Endodermal cell (in vitro differentiated cells): ENCODE measurements around the gene CGRRF1. TPM values are rescaled to one million over a fixed set of nuclear protein-coding genes. Genes with fewer than 3 reads are reported as not detected.

Experiments
- DNase-seq: peaks from one replicate; pipeline ENCODE4 v3.0.0-alpha.2; 2017
- H3K27ac ChIP-seq: 2 replicates; pipeline ENCODE4 v1.5.1; 2013; ENCODE audit warnings: mild to moderate bottlenecking, low read depth, low read length, moderate library complexity
- H3K27me3 ChIP-seq: 2 replicates; pipeline ENCODE4 v1.6.1; 2013; ENCODE audit warnings: mild to moderate bottlenecking, low read length, moderate library complexity; ENCODE audit not compliant: insufficient read depth, control insufficient read depth, poor library complexity, severe bottlenecking
- H3K36me3 ChIP-seq: 2 replicates; pipeline ENCODE4 v1.7.0; 2013; ENCODE audit warnings: mild to moderate bottlenecking, low read length, moderate library complexity; ENCODE audit not compliant: control insufficient read depth, insufficient read depth
- H3K4me1 ChIP-seq: one replicate; pipeline ENCODE4 v1.7.0; 2013; ENCODE audit warnings: low read length; ENCODE audit not compliant: control insufficient read depth, insufficient read depth
- H3K4me3 ChIP-seq: 2 replicates; pipeline ENCODE4 v1.5.1; 2013; ENCODE audit warnings: mild to moderate bottlenecking, low read length, moderate library complexity
- H3K9ac ChIP-seq: 2 replicates; pipeline ENCODE4 v1.6.1; 2013; ENCODE audit warnings: mild to moderate bottlenecking, low read length, moderate library complexity; ENCODE audit not compliant: poor library complexity, severe bottlenecking; ENCODE audit errors: extremely low read depth
- H3K9me3 ChIP-seq: 2 replicates; pipeline ENCODE4 v1.6.1; 2013; ENCODE audit warnings: mild to moderate bottlenecking, low read length, moderate library complexity; ENCODE audit not compliant: control insufficient read depth
- H3K27ac Mint-ChIP-seq: 2 replicates; pipeline ENCODE4 v1.8.0; 2020; ENCODE audit warnings: mixed read lengths
- H3K27me3 Mint-ChIP-seq: 2 replicates; pipeline ENCODE4 v1.8.0; 2021; ENCODE audit warnings: mild to moderate bottlenecking, mixed read lengths; ENCODE audit not compliant: insufficient read depth
- H3K36me3 Mint-ChIP-seq: 2 replicates; pipeline ENCODE4 v1.8.0; 2020; ENCODE audit warnings: low read depth, mixed read lengths
- H3K4me1 Mint-ChIP-seq: 2 replicates; pipeline ENCODE4 v1.8.0; 2020; ENCODE audit warnings: mixed read lengths
- H3K4me3 Mint-ChIP-seq: 2 replicates; pipeline ENCODE4 v1.8.0; 2020; ENCODE audit warnings: mild to moderate bottlenecking, moderate library complexity, mixed read lengths
- H3K9me3 Mint-ChIP-seq: 2 replicates; pipeline ENCODE4 v1.8.0; 2020; ENCODE audit warnings: mild to moderate bottlenecking, mixed read lengths
- CTCF ChIP-seq: fragments of 200-600 bp; sonication (generic); conservative IDR thresholded peaks from 2 replicates; pipeline ENCODE4 v1.5.0; 2021; ENCODE audit warnings: antibody characterized with exemption, mild to moderate bottlenecking
- WGBS, 2 experiments: methylation state at CpG; one replicate each; pipeline versions ENCODE4 v1.1.5 to v1.1.7; 2013; ENCODE audit warnings: missing lambda C conversion rate in 2 of 2, mixed read lengths in 1 of 2; ENCODE audit not compliant: insufficient coverage in 1 of 2, insufficient read length in 1 of 2; 5-methylcytosine and 5-hydroxymethylcytosine counted together
- total RNA-seq, 2 donors: library from RNA; stranded (reverse); fragmentation: NEBNext Ultra II Directional in 1 of 2; extraction: Animal tissue kit (Norgen Biotek cat#: 25700) in 1 of 2; gene quantifications; 2 replicates in 1 of 2; 3 replicates in 1 of 2; pipeline ENCODE4 v1.2.1, GENCODE V29; 2021

CGRRF1 gene
- total RNA-seq, 2 donors from 2014 or later = 17.8 to 19.3 TPM

DNA sequence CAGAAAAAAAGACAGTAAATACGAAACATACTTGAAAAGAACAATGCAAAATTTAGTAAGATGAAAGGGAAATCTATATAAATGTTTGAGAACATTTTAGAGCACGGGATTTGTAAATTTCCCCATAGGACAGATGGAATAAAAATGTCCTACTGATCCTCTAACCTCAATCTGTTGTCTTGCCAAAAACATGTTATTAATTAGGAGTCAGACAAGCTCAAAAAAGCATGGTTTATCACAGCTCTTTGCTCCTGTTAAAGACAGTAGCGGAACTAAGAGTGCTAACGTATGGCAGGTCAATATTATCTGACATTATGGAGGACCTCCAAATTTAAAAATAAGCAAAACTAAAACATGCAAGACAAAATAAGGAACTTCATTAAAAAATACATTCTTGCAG lies 33.8 kb upstream of the CGRRF1 start:
- no peak for TF ChIP-seq CTCF
- Histone ChIP-seq H3K36me3 (peaks cover 68% of the 10 kb centered on the region), H3K27ac (no peak overlapping the region), H3K4me3 (no peak overlapping the region), H3K4me1 (peaks cover 14% of the 10 kb centered on the region), H3K9ac (no peak overlapping the region), H3K9me3 (no peaks in the 10 kb centered on the region), H3K27me3 (no peaks in the 10 kb centered on the region)
- Mint-ChIP-seq H3K36me3 (peaks cover 45% of the 10 kb centered on the region), H3K27me3 (no peaks in the 10 kb centered on the region), H3K4me1 (peaks cover 32% of the 10 kb centered on the region), H3K4me3 (no peak overlapping the region), H3K9me3 (no peaks in the 10 kb centered on the region), H3K27ac (no peak overlapping the region)
- no peak for DNase-seq
- 95 to 100% methylated on average over 4 of the region's 4 CpGs for WGBS, 2 experiments

- TF ChIP-seq CTCF = no peak
- H3K36me3 Mint-ChIP-seq = peaks cover 53% of the 10 kb centered on the region
- Histone ChIP-seq H3K27ac (no peak overlapping the region), H3K9me3 (no peaks in the 10 kb centered on the region), H3K4me3 (no peak overlapping the region), H3K36me3 (peaks cover 89% of the 10 kb centered on the region), H3K9ac (no peak overlapping the region), H3K4me1 (peaks cover 5% of the 10 kb centered on the region), H3K27me3 (no peaks in the 10 kb centered on the region)
- peaks cover 10% of the 10 kb centered on the region for H3K4me1 Mint-ChIP-seq
- H3K27me3 Mint-ChIP-seq = no peaks in the 10 kb centered on the region
- no peak for DNase-seq
- H3K27ac Mint-ChIP-seq = no peak overlapping the region
- H3K9me3 Mint-ChIP-seq = no peaks in the 10 kb centered on the region
- H3K4me3 Mint-ChIP-seq = no peak overlapping the region
- WGBS, 2 experiments = 92 to 95% methylated on average over 2 to 3 of the region's 3 CpGs
Measured at GRCh38 chr14:54478636-54479215, 31.0 kb upstream of the CGRRF1 start.

- H3K9ac ChIP-seq = no peak overlapping the region
- H3K36me3 ChIP-seq = peaks cover 72% of the 10 kb centered on the region
- H3K4me1 ChIP-seq = peaks cover 5% of the 10 kb centered on the region
- no peaks in the 10 kb centered on the region for H3K9me3 ChIP-seq
- DNase-seq = no peak
- H3K4me3 ChIP-seq = no peak overlapping the region
- peak; percentile 35 for TF ChIP-seq CTCF
- Mint-ChIP-seq H3K27ac (no peak overlapping the region), H3K27me3 (no peaks in the 10 kb centered on the region), H3K9me3 (no peaks in the 10 kb centered on the region), H3K4me3 (no peak overlapping the region), H3K4me1 (peaks cover 19% of the 10 kb centered on the region), H3K36me3 (peaks cover 44% of the 10 kb centered on the region)
- WGBS, 2 experiments = 90 to 100% methylated on average over 2 to 3 of the region's 4 CpGs
- no peak overlapping the region for H3K27ac ChIP-seq
- H3K27me3 ChIP-seq = no peaks in the 10 kb centered on the region
Measured at GRCh38 chr14:54480830-54481562, 28.7 kb upstream of the CGRRF1 start.
